Esophagus (tissue), 2 donors: ENCODE results near the gene SLC5A4. TPM values are rescaled to one million over a fixed set of nuclear protein-coding genes. Genes with fewer than 3 reads are reported as not detected.
"Not testable (repeated sequence)": the region's sequence is repeated elsewhere in the genome, so short reads cannot be mapped to it uniquely, and the experiment has no call there.

ENCODE experiments used
- H3K27ac ChIP-seq, 2 donors: one replicate each; pipeline ENCODE4 v1.5.1; 2013; ENCODE audit warnings: low read depth in 2 of 2, mild to moderate bottlenecking in 2 of 2, inconsistent platforms in 1 of 2, low read length in 1 of 2, moderate library complexity in 1 of 2
- H3K27me3 ChIP-seq, 2 donors: one replicate each; pipeline ENCODE4 v1.6.1; 2013; ENCODE audit warnings: low read length in 2 of 2, control low read depth in 1 of 2, mild to moderate bottlenecking in 1 of 2; ENCODE audit not compliant: insufficient read depth in 2 of 2, control insufficient read depth in 1 of 2
- H3K36me3 ChIP-seq, 2 donors: one replicate each; pipeline ENCODE4 v1.6.1; 2013; ENCODE audit warnings: low read length in 1 of 2; ENCODE audit not compliant: control insufficient read depth in 2 of 2, insufficient read depth in 2 of 2
- H3K4me1 ChIP-seq, 2 donors: one replicate each; pipeline ENCODE4 v1.6.1; 2013; ENCODE audit warnings: low read length in 1 of 2; ENCODE audit not compliant: control insufficient read depth in 2 of 2, insufficient read depth in 2 of 2
- H3K4me3 ChIP-seq, 2 donors: one replicate each; pipeline ENCODE4 v1.5.1; 2013; ENCODE audit warnings: low read length in 2 of 2, mild to moderate bottlenecking in 2 of 2, low read depth in 1 of 2, moderate library complexity in 1 of 2
- H3K9me3 ChIP-seq, 2 donors: one replicate each; pipeline ENCODE4 v1.6.1; 2013; ENCODE audit warnings: mild to moderate bottlenecking in 2 of 2, low read depth in 1 of 2, low read length in 1 of 2, moderate library complexity in 1 of 2; ENCODE audit not compliant: control insufficient read depth in 2 of 2, insufficient read depth in 1 of 2
- WGBS, 2 donors: extraction: QIAGEN DNeasy Blood & Tissue Kit; methylation state at CpG; one replicate each; pipeline ENCODE4 v1.1.7; 2013; 5-methylcytosine and 5-hydroxymethylcytosine counted together
- polyA plus RNA-seq, 2 donors: library from polyadenylated mRNA; stranded (reverse); fragments of 200-250 nt; gene quantifications; one replicate each; pipeline ENCODE4 v1.2.3, GENCODE V29; 2013
- donor health status: healthy with polysubstance abuse.
- donor health status: Bipolar disorder and iron deficiency.

SLC5A4 gene
- polyA plus RNA-seq: under 1 TPM; 0.08 to 0.12 TPM

DNA sequence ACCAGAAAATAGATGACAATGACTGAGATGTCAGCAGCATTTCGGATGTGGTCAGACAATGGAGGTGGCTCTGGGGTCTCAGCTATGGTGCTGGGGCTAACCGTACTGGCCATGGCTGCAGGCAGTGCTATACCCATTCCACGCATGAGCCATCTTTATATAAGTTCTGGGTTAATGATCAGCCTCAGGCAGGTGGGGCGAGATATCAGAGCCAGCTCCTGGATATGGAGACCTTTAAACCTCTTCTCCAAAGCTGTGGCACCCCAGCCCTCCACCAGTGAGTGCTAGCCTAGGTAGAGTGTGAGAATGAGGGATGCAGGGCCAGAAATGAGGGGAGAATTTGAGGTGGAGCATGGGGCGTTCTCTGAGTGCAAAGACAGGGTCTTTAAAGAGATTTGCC is at the start of gene SLC5A4:
Gene SLC5A4, minus strand, starts transcription at position 131 of the 400 bp plus-strand sequence. Its CDS starts 18 bp downstream, at position 113.
- H3K27me3 ChIP-seq: no peaks in the 10 kb centered on the region
- H3K36me3 ChIP-seq: no peaks in the 10 kb centered on the region
- no peak within 1 kb of the TSS for H3K27ac ChIP-seq
- H3K4me3 ChIP-seq: no peak within 1 kb of the TSS
- no peaks in the 10 kb centered on the region for H3K4me1 ChIP-seq
- 76 to 81% methylated on average over 5 of the region's 5 CpGs for WGBS, 2 donors
- H3K9me3 ChIP-seq: no peaks in the 10 kb centered on the region

DNA sequence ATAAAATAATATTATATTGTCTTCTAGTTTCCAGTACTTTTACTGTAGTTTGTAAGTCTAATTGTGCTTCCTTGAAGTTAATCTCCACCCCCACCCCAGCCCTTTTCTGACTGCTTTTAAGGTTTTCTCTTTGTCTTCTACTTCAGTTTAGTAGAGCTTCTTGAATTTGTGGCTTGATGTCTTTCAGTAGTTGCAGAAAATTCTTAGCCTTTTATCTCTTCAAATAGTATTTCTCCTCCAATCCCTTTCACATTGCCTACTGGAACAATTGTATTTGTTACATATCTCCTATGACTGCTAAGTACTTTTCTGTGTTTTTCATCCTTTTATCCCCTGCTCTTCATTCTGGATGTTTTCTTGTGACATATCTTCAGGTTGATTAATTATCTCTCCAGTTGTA is 38.8 kb upstream of the SLC5A4 start:
- H3K36me3 ChIP-seq, H3K4me3 ChIP-seq, H3K27me3 ChIP-seq, H3K9me3 ChIP-seq, H3K27ac ChIP-seq, H3K4me1 ChIP-seq: not testable (repeated sequence)

GRCh38 chr22:32286290-32286840 is 31.2 kb upstream of the SLC5A4 start:
- no peak overlapping the region for H3K4me3 ChIP-seq
- peaks cover 0 to 4% of the 10 kb centered on the region in 2 donors for H3K9me3 ChIP-seq
- H3K27me3 ChIP-seq: peaks cover 0 to 2% of the 10 kb centered on the region in 2 donors
- H3K36me3 ChIP-seq: no peaks in the 10 kb centered on the region
- no peaks in the 10 kb centered on the region for H3K4me1 ChIP-seq
- H3K27ac ChIP-seq: no peak overlapping the region
- 83% methylated on average over 3 of the region's 3 CpGs for WGBS, 2 donors

GRCh38 chr22:32281072-32281471 is 25.9 kb upstream of the SLC5A4 start:
- Histone ChIP-seq H3K9me3 (peaks cover 0 to 4% of the 10 kb centered on the region in 2 donors), H3K27me3 (peaks cover 0 to 2% of the 10 kb centered on the region in 2 donors), H3K36me3 (no peaks in the 10 kb centered on the region), H3K4me1 (no peaks in the 10 kb centered on the region), H3K27ac (no peak overlapping the region), H3K4me3 (no peak overlapping the region)
- 21 to 31% methylated on average over 11 of the region's 11 CpGs for WGBS, 2 donors

DNA sequence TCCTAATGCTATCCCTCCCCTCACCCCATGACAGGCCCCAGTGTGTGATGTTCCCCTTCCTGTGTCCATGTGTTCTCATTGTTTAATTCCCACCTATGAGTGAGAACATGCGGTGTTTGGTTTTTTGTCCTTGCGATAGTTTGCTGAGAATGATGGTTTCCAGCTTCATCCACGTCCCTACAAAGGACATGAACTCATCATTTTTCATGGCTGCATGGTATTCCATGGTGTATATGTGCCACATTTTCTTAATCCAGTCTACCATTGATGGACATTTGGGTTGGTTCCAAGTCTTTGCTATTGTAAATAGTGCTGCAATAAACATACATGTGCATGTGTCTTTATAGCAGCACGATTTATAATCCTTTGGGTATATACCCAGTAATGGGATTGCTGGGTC is 20.2 kb upstream of the SLC5A4 start:
- not testable (repeated sequence) for H3K27me3 ChIP-seq, H3K27ac ChIP-seq, H3K4me1 ChIP-seq, H3K4me3 ChIP-seq, H3K9me3 ChIP-seq, H3K36me3 ChIP-seq
- 78 to 84% methylated on average over 4 of the region's 4 CpGs for WGBS, 2 donors

GRCh38 chr22:32271389-32271788 is 16.2 kb upstream of the SLC5A4 start:
- no peaks in the 10 kb centered on the region for H3K4me1 ChIP-seq
- H3K9me3 ChIP-seq: no peaks in the 10 kb centered on the region
- 84 to 91% methylated on average over 18 of the region's 18 CpGs for WGBS, 2 donors
- no peak overlapping the region for H3K27ac ChIP-seq
- H3K27me3 ChIP-seq: no peaks in the 10 kb centered on the region
- H3K36me3 ChIP-seq: no peaks in the 10 kb centered on the region
- H3K4me3 ChIP-seq: no peak overlapping the region

DNA sequence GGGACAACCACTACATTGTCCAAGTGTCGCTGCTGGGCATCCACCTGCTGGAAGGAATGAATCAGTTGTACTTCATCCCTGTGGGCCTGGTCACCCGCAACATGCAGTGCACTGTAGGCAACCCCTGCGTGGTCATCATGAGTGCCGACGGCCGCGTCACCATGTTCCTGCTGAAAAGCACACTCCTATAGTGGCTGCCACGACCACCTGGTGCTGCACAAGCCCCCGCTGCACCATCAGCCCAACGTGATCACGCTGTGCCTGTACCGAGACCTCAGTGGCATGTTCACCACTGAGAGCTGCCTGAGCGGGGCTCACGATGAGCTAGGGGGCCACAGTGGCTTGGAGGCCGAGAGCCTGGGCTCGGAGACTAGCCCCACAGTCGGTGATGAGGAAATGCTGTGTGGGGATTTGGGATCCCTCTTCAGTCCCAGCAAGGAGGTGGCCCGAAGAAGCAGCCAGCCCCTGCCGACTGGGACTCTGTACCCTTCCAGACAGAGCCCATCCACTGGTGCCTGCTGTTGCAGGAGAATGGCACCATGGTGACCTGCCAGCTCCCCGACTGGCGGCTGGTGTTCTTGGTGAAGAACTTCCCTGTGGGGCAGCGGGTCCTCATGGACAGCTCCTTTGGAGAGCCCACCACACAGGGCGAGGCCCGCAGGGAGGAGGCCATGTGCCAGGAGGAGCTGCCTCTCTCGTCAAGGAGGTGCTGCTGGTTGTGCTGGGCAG is 15.7 kb upstream of the SLC5A4 start:
- Histone ChIP-seq H3K36me3 (no peaks in the 10 kb centered on the region), H3K4me3 (no peak overlapping the region), H3K4me1 (no peaks in the 10 kb centered on the region), H3K27ac (no peak overlapping the region), H3K9me3 (no peaks in the 10 kb centered on the region), H3K27me3 (no peaks in the 10 kb centered on the region)
- 89% methylated on average over 25 of the region's 25 CpGs for WGBS, 2 donors

- 88 to 89% methylated on average over 16 of the region's 16 CpGs for WGBS, 2 donors
- H3K4me1 ChIP-seq: no peaks in the 10 kb centered on the region
- H3K27me3 ChIP-seq: no peaks in the 10 kb centered on the region
- no peak overlapping the region for H3K27ac ChIP-seq
- H3K4me3 ChIP-seq: no peak overlapping the region
- H3K9me3 ChIP-seq: no peaks in the 10 kb centered on the region
- H3K36me3 ChIP-seq: no peaks in the 10 kb centered on the region
Measured at GRCh38 chr22:32269316-32269715, 14.2 kb upstream of the SLC5A4 start.

DNA sequence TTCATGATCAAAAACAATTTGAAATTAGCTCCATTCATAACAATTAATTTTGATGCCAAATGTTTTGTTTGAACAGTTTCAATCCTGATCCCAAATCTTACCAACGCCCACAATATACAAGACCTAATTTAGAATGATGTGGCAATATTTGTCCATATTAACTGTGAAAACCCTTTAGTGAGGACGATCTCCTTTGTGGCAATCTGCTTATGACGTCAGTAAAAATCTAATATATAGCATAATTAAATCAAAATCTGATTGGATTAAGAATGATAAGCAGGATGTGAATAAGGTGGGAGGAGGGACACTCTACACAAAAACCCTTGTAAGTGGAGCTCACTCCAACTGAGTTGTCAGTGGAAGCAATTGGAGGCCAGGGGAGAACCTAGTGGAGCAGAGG is 11.9 kb upstream of the SLC5A4 start:
- H3K4me1 ChIP-seq: no peaks in the 10 kb centered on the region
- no peaks in the 10 kb centered on the region for H3K27me3 ChIP-seq
- no peak overlapping the region for H3K27ac ChIP-seq
- H3K9me3 ChIP-seq: no peaks in the 10 kb centered on the region
- 59 to 61% methylated on average over 3 of the region's 3 CpGs for WGBS, 2 donors
- no peak overlapping the region for H3K4me3 ChIP-seq
- no peaks in the 10 kb centered on the region for H3K36me3 ChIP-seq
